Measurements from ENCODE around the gene CTCF.

DNA sequence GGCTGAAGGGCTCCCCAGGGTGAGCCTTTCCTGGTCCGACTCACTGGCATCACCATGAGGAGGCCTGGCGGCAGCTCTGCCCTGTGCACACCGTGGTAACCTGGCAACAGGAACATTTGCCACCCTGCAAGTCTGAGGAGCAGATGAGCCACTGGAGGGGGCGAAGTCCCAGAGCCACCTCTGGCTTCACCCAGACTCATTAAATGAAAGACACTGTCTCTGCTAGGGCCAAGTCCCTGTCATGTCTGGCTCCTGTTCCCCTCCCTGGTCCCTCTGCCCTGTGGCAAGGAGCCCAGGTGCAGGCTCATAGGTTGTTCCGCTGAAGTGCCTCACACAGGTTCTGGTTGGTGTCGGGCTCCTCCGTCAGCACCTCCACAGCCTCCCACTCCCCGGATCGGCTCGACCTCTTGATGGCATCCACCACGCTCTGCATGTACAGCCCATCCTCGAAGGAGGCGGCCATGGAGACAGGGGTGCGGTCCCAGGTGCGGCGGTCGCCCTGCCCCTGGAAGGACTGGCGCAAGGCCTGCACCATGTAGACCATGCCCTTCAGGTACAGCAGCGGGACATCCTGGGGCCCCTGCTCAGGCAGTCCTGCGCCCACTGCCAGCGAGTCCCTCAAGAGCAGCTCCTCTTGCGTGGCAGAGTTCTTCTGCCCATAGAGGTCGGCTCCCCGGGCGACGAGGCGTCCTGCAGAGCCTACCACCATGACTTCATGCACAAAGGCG, 112.7 kb downstream of the CTCF start:
- TF ChIP-seq, protein P1, sequence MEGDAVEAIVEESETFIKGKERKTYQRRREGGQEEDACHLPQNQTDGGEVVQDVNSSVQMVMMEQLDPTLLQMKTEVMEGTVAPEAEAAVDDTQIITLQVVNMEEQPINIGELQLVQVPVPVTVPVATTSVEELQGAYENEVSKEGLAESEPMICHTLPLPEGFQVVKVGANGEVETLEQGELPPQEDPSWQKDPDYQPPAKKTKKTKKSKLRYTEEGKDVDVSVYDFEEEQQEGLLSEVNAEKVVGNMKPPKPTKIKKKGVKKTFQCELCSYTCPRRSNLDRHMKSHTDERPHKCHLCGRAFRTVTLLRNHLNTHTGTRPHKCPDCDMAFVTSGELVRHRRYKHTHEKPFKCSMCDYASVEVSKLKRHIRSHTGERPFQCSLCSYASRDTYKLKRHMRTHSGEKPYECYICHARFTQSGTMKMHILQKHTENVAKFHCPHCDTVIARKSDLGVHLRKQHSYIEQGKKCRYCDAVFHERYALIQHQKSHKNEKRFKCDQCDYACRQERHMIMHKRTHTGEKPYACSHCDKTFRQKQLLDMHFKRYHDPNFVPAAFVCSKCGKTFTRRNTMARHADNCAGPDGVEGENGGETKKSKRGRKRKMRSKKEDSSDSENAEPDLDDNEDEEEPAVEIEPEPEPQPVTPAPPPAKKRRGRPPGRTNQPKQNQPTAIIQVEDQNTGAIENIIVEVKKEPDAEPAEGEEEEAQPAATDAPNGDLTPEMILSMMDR (conservative IDR thresholded peaks at IDR 0.05) = no peak
- no peak for TF ChIP-seq ZFX (IDR thresholded peaks at IDR 0.05)

Measured in C4-2B (cell line).